ENCODE measurements around the gene STK10.

The STK10 gene

DNA sequence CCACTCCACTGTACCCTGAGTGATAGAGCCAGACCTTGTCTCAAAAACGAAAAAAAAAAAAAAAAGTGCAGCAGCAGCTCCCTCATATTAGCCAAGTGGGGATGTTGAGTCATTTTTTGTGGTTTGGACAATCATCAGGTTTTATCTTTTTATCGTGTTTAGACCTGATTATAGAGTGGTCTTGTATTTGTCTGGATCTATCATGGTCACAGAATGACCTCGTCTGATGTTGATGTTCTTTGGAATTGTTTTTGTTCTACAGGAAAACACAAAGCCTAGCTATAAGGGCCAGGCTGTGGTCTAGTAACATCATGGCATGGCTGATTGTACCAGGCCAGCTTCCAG lies 179.9 kb downstream of the STK10 start:
- DNase-seq (ENCODE audit: low read depth): peak; percentile 97

DNA sequence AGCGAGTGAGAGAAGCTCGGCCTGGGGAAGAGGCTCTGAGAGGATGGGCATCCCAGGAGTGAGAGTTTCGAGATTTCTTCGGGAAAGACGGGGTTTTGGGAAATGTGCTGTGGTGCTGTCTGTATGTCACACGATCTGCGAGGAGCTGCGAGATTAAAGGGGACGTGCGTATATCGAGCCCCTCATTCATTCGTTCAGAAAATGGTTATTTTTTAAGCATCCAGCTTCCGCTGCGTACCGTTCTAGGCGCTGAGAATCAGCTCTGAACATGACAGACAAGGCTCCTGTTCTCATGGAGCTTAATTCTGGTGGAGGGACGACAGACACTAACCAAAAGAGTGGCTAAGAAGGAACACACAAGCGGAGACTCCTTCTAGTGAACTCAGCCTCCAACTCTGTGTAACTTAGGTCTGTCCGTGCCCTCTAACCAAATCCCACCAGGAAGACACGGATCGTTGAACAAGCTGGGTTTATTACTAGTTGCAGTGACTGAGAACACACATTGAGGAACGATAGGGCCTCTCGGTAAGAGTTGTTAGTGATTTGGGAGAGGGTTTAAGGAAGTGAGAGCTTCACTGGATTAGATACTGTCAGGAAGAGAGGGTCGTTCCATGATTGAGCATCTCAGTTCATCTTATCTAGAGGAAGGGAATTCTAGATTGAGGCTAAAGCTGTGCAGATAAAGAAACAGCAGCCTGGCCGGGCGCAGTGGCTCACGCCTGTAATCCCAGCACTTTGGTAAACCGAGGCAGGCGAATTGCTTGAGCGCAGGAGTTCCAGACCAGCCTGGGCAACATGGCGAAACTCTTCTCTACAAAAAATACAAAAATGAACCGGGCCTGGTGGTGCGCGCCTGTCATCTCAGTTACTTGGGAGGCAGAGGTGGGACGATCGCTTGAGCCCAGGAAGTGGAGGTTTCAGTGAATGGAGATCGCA lies 180.6 kb downstream of the STK10 start:
- DNase-seq (ENCODE audit: low read depth): peak; percentile 29

DNA sequence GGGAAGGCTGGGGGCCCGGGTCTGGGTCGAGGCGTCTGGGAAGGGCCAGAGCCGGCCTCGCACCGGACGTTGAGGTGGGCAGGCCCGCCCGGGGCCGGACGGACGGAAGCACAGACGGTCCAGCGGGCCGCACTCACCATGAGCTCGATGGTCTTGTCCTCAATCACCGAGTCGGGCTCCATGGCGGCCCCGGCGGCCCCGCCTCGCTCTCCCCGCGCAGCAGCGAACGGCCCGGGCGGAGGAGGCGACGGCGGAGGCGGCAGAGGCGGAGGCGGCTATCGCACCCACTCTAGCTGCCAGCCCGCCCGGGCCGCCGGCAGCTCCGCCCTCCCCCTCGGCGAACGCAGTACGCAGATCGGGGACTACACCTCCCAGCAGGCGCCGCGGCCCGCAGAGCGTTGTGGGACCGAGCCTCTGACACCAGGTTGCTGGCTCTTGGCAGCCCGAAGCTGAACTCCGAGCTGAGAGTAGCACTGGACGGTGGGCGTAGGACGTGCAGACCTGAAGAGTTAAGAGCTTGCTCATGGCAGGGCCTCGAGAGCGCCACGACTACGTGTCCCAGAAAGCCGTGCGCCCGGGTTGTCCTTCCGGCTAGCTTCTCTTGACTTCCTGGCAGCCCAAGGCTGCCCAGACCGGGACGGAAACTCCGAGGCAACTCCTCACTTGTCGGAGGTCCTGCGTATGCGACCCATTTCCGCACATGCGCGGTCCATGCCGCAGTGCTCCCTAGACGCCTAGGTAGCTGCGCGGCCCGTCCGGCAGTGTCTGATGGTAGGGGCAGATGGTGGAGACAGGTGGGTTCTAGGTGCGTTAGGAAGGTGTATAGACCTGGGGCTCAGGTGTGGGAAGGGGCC lies 181.5 kb downstream of the STK10 start, which contains the start of gene FBXW11:
Gene FBXW11 (minus strand): TSS at position 318 of the 854 bp plus-strand sequence. CDS start 136 bp downstream, at position 182.
- peak; percentile 95 for DNase-seq (ENCODE audit: low read depth)

DNA sequence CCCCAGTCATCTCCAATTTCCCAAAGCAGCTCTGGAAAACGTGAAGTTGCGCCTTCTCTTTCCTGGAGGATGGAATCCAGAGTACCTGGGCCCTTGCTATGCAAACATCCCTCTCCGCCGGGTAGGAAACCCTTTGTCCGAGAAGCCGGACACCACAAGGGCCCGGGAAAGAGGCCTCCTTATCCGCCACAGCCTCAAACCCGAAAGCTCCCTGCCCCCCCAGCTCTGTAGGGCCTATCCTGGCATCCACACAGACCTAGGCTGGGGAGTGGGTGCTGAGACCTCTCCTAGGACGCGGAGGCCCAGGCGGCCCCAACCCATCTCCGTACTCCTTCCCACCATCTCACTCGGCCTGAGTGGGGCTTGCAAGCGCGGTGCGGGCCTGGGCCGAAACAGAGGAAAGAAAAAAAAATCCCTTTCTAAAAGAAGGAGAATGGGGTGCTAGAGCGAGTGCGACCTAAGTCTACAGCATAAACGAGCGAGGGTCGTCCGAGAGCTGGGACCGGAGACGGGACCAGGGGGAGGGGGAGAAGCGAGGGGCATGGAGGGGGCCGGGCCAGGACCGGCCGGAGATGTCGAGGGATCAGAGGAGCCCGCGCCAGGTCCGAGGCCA lies 182.2 kb downstream of the STK10 start:
- DNase-seq (ENCODE audit: low read depth): peak; percentile 17

DNA sequence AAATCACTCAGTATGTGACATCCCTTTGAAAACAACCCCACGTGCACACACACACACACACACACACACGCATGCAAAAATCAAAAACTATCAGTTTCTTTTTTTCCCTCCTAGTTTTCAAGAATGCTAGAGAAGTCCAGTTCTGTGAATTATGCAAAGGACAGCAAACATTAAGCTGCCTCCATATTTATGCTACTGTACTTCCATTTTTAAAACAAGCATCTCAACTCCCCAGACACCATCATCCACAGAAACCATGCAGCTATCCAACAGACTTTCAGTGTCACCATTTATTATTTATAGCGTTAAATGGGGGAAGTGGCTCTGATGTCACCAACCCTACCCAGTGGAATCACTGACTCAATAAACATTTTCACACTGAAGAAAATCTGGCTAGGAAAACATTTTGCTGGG lies 183.2 kb downstream of the STK10 start:
- peak; percentile 14 for DNase-seq (ENCODE audit: low read depth)

DNA sequence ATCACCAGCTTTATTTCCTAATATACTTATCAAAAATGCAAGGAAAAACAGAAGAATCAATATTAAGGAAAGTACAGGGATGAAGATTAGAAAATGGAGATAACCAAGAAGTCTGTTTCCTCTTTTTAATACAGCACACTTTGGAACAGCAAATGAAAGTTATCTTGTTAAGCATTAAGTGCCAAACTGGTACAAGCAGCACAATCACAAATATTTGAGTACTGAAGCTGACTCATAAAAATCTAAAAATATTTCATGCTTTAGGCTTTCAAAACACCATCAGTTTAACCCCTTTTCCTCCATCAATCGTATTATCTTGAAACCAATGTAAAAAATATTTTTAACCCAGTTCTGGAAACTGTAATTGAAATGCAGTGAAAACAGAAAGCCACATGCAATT lies 184.3 kb downstream of the STK10 start:
- peak; percentile 44 for DNase-seq (ENCODE audit: low read depth)

DNA sequence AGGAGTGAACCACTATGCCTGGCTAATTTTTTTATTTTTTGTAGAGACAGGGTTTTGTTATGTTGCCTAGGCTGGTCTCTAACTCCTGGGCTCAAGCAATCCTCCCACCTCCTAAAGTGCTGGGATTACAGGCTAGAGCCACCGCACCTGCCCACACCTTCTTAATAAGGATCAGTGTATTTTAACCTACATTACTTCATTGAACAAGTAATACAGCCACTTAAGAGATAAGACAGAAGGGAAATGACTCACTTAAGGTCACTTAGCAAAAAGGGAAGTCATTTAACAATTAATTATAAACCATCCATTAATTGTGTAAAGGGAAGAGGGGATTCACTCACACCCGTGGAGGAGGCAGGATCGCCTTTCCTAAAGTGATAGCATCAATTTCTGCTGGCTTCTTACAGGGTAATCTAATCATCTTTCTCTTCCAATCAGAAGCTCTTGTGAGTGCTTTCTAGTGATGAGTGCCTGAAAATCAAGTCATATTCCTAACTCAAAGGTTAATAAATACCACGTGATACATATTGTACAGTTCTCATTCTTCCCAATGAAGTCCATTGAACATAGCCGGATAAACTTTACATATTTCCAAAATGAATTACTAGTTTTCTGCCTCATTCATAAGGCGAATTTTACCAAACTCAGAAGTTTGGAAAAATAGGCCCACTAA lies 185.0 kb downstream of the STK10 start:
- no peak for DNase-seq (ENCODE audit: low read depth)

DNA sequence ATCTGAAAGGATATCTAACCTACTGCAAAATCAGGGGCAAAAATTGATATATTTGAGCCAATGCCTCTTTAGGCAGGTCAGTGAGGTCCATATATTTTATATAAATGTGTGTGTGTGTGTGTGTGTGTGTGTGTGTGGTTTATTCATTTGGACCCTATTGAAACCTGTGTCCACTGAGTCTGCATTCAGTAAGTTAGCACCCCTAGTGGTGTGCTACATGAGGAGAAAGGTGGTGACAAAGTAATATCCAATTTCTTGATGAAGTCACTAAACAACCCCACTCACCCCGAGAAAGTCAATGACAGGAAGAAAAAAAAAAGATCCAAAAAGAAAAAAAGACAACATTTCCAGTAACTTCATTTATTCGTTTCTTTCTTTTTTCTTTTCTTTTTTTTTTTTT lies 185.7 kb downstream of the STK10 start:
- DNase-seq (ENCODE audit: low read depth): peak; percentile 22

DNA sequence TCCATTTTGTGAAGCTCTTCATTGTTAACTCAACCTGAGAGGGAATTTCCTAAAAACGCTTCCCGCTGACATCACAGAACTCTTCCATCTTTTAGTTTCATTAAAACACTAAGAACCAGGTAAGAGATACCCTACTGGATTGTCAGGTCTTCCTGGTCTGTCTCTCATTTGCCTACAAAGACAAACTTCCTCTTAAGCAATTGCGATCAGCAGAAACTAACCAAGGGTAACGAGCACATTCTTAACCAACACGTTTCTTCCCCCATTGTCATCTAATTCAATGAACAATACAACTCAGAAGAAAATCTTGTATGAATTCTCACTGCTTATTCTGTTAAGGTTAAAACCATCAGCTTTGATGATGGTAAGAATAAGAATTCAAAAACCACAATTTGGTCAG lies 188.1 kb downstream of the STK10 start:
- no peak for DNase-seq (ENCODE audit: low read depth)

DNA sequence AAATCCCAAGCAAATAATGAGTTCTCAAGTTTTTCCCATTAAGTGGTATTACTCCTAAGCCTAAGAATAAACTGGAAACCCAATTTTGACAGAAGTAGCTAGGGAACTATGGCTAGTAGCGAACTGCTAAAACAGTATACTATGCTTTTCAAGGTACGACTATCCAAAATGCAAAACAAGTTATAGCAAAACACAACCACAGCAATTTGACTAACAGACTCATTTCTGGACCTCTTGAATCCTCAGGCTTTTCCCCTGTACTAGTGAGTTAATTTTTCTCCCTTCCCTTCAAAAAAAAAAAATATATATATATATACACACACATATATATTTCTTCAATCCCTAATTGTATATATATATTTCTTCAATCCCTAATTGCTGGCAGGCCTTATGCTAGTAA lies 188.9 kb downstream of the STK10 start:
- DNase-seq (ENCODE audit: low read depth): no peak

DNA sequence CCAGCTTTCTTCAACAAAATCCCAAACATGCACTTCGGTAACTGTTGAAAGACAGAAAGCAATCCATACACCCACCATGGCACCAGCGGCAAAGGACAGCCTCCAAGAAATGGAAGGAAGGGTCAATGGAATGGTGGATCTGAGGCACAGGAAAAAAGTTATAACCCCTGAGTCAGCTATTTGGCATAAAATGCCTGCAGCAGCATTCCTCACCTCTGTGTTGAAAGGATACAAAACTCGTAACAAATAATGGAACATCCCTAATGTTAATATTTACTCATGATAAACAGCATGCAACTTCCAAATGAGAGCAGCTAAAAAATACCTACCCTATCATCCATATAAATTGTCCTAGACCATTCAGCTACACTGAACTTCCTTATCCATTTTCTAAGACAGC lies 191.0 kb downstream of the STK10 start:
- no peak for DNase-seq (ENCODE audit: low read depth)

DNA sequence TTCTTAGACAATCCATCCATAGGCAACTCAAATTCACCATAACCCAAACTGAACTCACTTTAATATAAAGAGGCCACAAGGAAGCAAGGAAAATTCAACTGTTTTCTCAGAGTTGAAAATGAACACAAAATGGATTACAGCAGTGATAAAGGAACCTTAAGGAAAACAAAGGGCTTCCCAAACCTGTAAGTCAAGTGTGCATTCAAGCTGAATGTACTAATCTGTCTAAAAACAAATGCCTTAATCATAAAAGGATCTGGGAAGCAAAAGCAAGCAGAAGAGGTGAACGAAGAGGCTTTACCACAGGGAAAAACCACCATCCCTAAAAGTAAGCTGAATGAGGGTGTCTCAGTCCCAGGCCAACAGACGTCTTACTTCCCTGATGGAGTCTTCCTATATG lies 195.2 kb downstream of the STK10 start:
- DNase-seq (ENCODE audit: low read depth): no peak

DNA sequence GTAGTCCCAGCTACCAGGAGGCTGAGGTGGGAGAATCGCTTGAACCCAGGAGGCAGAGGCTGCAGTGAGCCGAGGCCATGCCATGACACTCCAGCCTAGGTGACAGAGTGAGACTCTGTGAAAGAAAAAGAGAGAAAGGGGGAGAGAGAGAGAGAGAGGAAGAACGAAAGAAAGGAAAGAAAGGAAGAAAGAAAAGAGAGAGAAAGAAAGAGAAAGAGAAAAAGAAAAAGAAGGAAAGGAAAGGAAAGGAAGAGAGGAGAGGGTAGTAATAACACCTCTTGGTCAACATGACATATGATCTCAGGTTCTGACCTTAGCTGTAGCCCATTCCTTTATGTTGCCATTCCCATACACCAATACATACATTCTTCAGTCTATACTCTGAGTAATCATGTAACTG lies 195.7 kb downstream of the STK10 start:
- no peak for DNase-seq (ENCODE audit: low read depth)

All from amniotic epithelial cell (primary cell).